MM.1S (cell line): Measurements from ENCODE around the gene TMPRSS5.

Experiments
- DNase-seq: peaks from one replicate; pipeline ENCODE4 v3.0.0-alpha.2; 2015
- H2AFZ ChIP-seq: fragments of 300-600 bp; sonication (generic); 2 replicates; pipeline ENCODE4 v1.6.0; 2016; ENCODE audit warnings: antibody characterized with exemption, low read length
- H3F3A ChIP-seq: fragments of 300-600 bp; sonication (generic); 2 replicates; pipeline ENCODE4 v1.6.1; 2016; ENCODE audit warnings: mild to moderate bottlenecking, antibody characterized with exemption, low read length, moderate library complexity, mixed read lengths; ENCODE audit not compliant: insufficient read depth
- H3K27ac ChIP-seq: fragments of 300-600 bp; sonication (generic); 2 replicates; pipeline ENCODE4 v1.5.1; 2016; ENCODE audit warnings: mild to moderate bottlenecking, low read length
- H3K27me3 ChIP-seq: fragments of 300-600 bp; sonication (generic); replicated peaks from 2 replicates; pipeline ENCODE4 v1.6.0; 2016; ENCODE audit warnings: low read length; ENCODE audit not compliant: insufficient read depth
- H3K36me3 ChIP-seq: fragments of 300-600 bp; sonication (generic); replicated peaks from 2 replicates; pipeline ENCODE4 v1.6.1; 2016; ENCODE audit warnings: mild to moderate bottlenecking, low read length, mixed read lengths; ENCODE audit not compliant: insufficient read depth
- H3K4me1 ChIP-seq: fragments of 300-600 bp; sonication (generic); 2 replicates; pipeline ENCODE4 v1.6.1; 2016; ENCODE audit warnings: low read length, mixed read lengths
- H3K4me2 ChIP-seq: fragments of 300-600 bp; sonication (generic); 2 replicates; pipeline ENCODE4 v1.6.0; 2016; ENCODE audit warnings: low read depth, low read length
- H3K4me3 ChIP-seq: fragments of 300-600 bp; sonication (generic); 2 replicates; pipeline ENCODE4 v1.5.1; 2016; ENCODE audit warnings: low read length, mixed read lengths
- H3K79me2 ChIP-seq: fragments of 300-600 bp; sonication (generic); 2 replicates; pipeline ENCODE4 v1.6.1; 2016; ENCODE audit warnings: mixed run types, low read length, mixed read lengths
- H3K9ac ChIP-seq: fragments of 300-600 bp; sonication (generic); 2 replicates; pipeline ENCODE4 v1.6.1; 2016; ENCODE audit warnings: low read length, mixed read lengths
- H3K9me2 ChIP-seq: fragments of 300-600 bp; sonication (generic); replicated peaks from 2 replicates; pipeline ENCODE4 v1.6.1; 2016; ENCODE audit warnings: mild to moderate bottlenecking, low read length, mixed read lengths; ENCODE audit not compliant: insufficient read depth
- H3K9me3 ChIP-seq: fragments of 300-600 bp; sonication (generic); replicated peaks from 2 replicates; pipeline ENCODE4 v1.6.1; 2016; ENCODE audit warnings: mild to moderate bottlenecking, low read length, mixed read lengths; ENCODE audit not compliant: insufficient read depth
- H4K20me1 ChIP-seq: fragments of 300-600 bp; sonication (generic); 2 replicates; pipeline ENCODE4 v1.6.1; 2016; ENCODE audit warnings: mild to moderate bottlenecking, low read length, moderate library complexity, mixed read lengths; ENCODE audit not compliant: insufficient read depth
- CTCF ChIP-seq: fragments of 300-600 bp; sonication (generic); IDR thresholded peaks from 2 replicates; pipeline ENCODE4 v1.5.1; 2016; ENCODE audit warnings: antibody characterized with exemption, low read length, mixed read lengths
- EZH2 ChIP-seq: fragments of 300-600 bp; sonication (generic); optimal IDR thresholded peaks from 2 replicates; pipeline ENCODE3; 2017; ENCODE audit warnings: low read depth, mild to moderate bottlenecking, antibody characterized with exemption, low read length, mixed read lengths
- EZH2phosphoT487 ChIP-seq: fragments of 300-600 bp; sonication (generic); IDR thresholded peaks from 2 replicates; pipeline ENCODE4 v1.6.1; 2018; ENCODE audit warnings: antibody characterized with exemption, low read length

The TMPRSS5 gene

GRCh38 chr11:113670831-113671215 is 35.3 kb downstream of the TMPRSS5 start:
- Histone ChIP-seq H2AFZ (no peak overlapping the region), H3K9ac (no peak overlapping the region), H3K9me3 (no peaks in the 10 kb centered on the region), H3K27ac (no peak overlapping the region), H3K36me3 (no peaks in the 10 kb centered on the region), H3K4me1 (no peaks in the 10 kb centered on the region), H3K79me2 (no peaks in the 10 kb centered on the region), H3K27me3 (no peaks in the 10 kb centered on the region), H3K4me2 (no peak overlapping the region), H3F3A (no peaks in the 10 kb centered on the region), H4K20me1 (no peaks in the 10 kb centered on the region), H3K4me3 (no peak overlapping the region), H3K9me2 (no peaks in the 10 kb centered on the region)
- TF ChIP-seq EZH2 (no peak), CTCF (no peak), EZH2phosphoT487 (no peak)
- DNase-seq = no peak

- Histone ChIP-seq H3K4me3 (no peak overlapping the region), H3K4me2 (no peak overlapping the region), H3F3A (no peaks in the 10 kb centered on the region), H3K4me1 (no peaks in the 10 kb centered on the region), H3K27ac (no peak overlapping the region), H3K9me2 (no peaks in the 10 kb centered on the region), H3K79me2 (no peaks in the 10 kb centered on the region), H4K20me1 (no peaks in the 10 kb centered on the region), H3K36me3 (no peaks in the 10 kb centered on the region), H2AFZ (no peak overlapping the region), H3K9me3 (no peaks in the 10 kb centered on the region), H3K9ac (no peak overlapping the region), H3K27me3 (no peaks in the 10 kb centered on the region)
- no peak for DNase-seq
- TF ChIP-seq CTCF = no peak
- TF ChIP-seq EZH2phosphoT487 = no peak
- TF ChIP-seq EZH2 = no peak
Measured at GRCh38 chr11:113670149-113670830, 35.8 kb downstream of the TMPRSS5 start.

GRCh38 chr11:113668255-113668654 is 37.9 kb downstream of the TMPRSS5 start:
- no peaks in the 10 kb centered on the region for H3K27me3 ChIP-seq
- no peaks in the 10 kb centered on the region for H3K9me2 ChIP-seq
- no peak overlapping the region for H3K4me2 ChIP-seq
- H3K9me3 ChIP-seq = no peaks in the 10 kb centered on the region
- no peaks in the 10 kb centered on the region for H3K4me1 ChIP-seq
- no peaks in the 10 kb centered on the region for H3F3A ChIP-seq
- DNase-seq = no peak
- H3K79me2 ChIP-seq = no peaks in the 10 kb centered on the region
- TF ChIP-seq CTCF = no peak
- TF ChIP-seq EZH2phosphoT487 = no peak
- TF ChIP-seq EZH2 = no peak
- H3K9ac ChIP-seq = no peak overlapping the region
- no peak overlapping the region for H3K4me3 ChIP-seq
- H3K27ac ChIP-seq = no peak overlapping the region
- H3K36me3 ChIP-seq = no peaks in the 10 kb centered on the region
- no peaks in the 10 kb centered on the region for H4K20me1 ChIP-seq
- no peak overlapping the region for H2AFZ ChIP-seq
